Femur (tissue), 1 donor: ENCODE measurements around the gene NME1.
"Not testable (repeated sequence)": the region's sequence is repeated elsewhere in the genome, so short reads cannot be mapped to it uniquely, and the experiment has no call there.

ENCODE experiments used
- DNase-seq: peaks from one replicate; pipeline ENCODE4 v3.0.0-alpha.2; 2017

Gene NME1

DNA sequence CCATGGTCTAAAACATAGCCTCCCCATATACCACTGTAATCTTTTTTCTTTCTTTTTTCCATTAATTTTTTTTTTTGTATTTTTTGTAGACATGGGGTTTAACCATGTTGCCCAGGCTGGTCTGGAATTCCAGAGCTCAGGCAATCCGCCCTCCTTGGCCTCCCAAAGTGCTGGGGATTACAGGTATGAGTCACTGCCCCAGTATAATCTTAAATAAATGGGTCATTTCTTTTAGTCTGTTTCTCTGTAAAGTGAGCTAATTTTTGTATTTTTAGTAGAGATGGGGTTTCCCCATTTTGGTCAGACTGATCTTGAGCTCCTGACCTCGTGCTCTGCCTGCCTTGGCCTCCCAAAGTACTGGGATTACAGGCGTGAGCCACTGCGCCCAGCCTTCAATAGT, 5.7 kb upstream of the NME1 start:
- no peak for DNase-seq

DNA sequence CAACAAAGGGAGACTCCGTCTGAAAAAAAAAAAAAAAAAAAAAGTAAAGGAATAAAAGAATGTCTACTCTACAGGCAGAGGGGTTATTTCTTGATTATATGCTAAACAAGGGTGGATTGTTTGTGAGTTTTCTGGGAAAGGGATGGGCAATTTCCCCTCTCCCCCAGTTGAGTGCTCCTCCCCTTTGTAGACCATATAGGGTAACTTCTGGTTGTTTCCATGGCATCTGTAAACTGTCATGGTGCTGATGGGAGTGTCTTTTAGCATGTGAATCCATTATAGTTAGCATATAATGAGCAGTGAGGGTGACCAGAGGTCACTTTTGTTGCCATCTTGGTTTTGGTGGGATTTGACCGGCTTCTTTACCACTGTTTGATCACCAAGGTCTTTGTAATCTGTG, 4.2 kb upstream of the NME1 start:
- DNase-seq = no peak

DNA sequence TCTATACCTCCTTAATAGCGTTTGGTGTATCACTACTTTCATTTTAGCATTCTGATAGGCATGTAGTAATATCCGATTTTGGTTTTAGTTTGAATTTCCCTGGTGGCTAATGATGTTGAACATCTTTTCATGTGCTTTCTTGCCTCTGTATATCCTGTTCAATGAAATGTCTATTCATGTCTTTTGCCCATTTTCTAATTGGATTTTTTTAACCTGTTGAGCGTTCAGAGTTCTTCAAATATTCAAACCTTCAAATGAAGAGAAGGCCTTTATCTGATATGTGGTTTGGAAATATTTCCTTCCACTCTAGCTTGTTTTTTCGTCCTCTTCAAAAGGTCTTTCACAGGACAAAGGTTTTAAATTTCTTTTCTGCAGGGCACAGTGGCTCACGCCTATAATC, 2.4 kb upstream of the NME1 start:
- no peak for DNase-seq

DNA sequence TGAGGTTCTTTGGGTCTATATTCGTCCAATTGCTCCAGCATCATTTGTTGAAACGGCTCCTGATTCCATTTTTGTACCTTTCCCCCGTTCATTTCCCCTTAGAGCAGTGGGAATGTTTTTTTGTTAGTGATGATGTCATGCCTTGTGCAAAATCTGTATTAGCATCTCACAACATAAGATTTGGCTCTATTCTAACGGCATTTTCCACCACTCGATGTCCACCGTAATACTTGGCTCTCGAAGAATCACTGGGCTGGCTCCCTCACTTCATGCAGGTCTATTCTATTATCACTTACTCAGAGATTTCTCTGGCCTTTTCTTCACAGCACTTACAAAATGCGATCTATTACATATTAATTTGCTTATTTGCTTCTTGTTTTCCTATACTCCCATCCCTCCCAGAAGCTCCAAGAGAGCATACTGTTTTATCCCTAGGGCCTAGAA, 571 bp upstream of the NME1 start:
- DNase-seq = no peak

DNA sequence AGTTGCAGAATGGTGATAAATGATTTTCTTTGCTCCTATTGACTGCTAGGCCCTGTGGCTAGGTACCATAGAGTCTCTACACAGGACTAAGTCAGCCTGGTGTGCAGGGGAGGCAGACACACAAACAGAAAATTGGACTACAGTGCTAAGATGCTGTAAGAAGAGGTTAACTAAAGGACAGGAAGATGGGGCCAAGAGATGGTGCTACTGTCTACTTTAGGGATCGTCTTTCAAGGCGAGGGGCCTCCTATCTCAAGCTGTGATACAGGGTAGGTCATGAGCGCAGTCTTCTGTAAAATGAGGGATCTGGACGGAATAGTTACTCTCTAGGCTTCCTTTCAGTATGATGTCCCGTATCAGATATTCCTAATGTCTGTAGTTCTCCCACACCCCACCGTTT, 817 bp downstream of the NME1 start:
- DNase-seq = peak; percentile 28

DNA sequence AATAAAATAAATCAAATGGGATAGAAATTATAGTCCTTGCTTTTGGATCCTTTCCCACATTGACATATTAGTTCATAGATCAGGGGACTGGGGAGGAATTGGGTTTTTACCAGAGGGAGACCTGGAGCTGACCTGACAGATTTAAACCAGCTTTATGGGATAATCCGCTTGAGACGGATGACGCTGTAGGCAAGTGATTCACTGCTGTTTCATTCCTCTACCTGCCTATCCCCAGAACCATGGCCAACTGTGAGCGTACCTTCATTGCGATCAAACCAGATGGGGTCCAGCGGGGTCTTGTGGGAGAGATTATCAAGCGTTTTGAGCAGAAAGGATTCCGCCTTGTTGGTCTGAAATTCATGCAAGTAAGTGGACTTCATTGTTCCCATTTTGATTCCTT, 2.1 kb downstream of the NME1 start:
- DNase-seq = no peak

DNA sequence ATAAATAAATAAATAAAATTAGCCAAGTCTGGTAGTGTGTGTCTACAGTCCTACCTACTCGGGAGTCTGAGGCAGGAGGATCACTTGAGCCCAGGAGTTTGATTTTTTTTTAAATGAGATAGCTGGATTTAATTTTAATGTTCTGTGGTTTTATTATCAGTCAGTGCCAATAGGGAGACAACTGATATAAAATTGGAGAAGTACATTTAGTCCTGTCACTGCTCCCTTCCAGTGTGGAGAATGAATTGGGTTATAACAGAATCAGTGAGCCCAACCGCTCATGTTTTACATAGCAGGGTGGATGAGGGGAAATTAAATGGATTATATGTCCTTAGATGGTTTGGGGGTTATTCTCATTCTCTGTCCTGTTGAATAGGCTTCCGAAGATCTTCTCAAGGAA, 6.2 kb downstream of the NME1 start:
- DNase-seq = no peak

DNA sequence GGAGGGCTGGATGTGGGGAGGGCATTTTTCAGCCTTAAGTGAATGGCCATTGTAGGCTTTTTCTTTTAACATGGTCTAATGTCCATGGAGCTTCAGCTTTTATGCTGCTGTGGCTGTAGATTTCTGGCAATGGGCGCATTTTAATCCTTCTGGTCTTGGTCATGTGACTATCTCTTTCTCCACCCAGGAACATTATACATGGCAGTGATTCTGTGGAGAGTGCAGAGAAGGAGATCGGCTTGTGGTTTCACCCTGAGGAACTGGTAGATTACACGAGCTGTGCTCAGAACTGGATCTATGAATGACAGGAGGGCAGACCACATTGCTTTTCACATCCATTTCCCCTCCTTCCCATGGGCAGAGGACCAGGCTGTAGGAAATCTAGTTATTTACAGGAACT, 8.2 kb downstream of the NME1 start:
- no peak for DNase-seq

DNA sequence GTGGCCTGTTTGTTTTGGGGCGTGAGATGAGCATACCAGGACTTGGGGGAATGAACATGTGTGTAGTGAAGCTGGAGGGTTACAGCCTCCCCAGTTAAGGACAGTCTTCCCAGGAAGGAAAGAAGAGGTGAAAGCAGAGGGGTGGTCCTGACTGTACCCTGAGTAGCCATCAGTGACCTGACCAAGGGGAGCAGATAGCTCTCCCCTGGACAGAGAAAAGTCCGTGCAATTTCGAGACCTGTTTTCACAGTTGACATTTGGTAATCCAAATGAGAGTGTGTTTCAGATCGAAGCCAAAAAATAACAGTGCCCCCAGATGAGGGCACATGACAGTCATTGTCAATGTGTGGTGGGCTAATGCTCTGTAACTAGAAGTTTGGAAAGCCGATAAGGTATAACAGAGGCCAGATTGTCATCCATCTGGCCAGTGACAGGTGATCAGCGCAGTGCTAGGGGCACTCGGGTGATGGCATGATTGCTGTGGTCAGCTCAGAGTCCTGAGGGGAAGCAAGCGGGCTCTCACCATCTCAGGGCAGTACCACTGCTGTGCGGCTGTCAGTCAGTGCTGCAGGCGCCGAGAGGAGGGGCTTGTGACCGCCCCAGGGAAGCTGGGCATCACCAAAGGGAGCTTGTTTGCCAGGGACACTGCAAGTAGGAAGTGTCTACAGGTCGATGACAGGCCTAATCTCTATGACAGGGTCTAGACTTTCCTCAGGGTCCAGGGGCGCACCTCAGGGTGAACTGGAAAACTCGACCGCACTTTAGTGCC, 11.7 kb downstream of the NME1 start:
- peak; percentile 45 for DNase-seq

DNA sequence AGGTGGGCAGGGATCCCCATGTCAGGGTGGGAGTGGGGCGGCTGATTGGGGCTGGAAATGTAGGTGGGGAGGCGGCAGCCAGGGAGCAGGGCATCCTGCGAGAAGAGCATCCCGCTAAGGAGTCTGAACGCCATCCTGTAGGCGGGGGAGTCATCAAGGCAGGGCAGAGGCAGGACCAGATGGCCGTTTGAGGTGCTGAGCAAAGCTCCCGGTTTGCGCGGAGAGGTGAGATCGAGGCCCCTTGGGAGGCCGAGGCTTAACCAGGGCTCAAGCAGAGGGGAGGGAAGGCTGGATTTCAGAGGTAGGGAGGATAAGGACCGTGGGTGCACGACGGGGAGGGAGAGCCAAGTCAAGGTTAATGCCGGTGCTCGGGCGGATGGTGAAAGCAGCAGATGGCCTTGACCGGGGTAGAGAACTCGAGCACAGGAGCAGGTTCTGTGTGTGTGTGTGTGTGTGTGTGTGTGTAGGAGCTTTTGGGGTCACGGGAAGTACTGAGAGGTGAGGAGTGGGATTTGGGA, 12.4 kb downstream of the NME1 start:
- DNase-seq = no peak

DNA sequence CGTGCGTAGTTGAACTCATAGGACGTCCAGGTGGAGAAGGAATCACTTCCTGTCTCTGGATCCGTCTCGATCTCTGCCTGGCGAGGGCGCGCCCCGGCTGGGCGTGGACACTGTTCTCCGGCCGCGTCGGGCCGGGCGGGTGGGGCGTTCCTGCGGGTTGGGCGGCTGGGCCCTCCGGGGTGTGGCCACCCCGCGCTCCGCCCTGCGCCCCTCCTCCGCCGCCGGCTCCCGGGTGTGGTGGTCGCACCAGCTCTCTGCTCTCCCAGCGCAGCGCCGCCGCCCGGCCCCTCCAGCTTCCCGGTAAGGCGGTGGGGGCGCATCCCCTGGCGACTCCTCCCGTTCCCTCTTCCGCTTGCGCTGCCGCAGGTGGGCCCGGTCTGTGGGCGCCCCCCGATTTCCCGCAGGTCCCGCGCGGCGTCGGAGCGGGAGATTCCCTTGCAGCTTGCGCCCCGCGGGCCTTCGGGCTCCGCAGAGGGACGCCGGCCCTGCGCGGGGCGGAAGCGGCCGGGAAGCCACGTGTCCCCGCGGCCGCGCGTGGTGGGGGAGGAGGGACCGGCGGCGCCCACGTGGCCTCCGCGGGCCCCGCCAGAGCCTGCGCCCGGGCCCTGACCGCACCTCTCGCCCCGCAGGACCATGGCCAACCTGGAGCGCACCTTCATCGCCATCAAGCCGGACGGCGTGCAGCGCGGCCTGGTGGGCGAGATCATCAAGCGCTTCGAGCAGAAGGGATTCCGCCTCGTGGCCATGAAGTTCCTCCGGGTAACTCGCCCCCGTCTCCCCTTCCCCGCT, 13.0 kb downstream of the NME1 start, which contains the start of gene NME2:
Gene NME2 (plus strand): TSS at position 214 of the 789 bp plus-strand sequence. CDS start 420 bp downstream, at position 634.
- peak; percentile 93 for DNase-seq

DNA sequence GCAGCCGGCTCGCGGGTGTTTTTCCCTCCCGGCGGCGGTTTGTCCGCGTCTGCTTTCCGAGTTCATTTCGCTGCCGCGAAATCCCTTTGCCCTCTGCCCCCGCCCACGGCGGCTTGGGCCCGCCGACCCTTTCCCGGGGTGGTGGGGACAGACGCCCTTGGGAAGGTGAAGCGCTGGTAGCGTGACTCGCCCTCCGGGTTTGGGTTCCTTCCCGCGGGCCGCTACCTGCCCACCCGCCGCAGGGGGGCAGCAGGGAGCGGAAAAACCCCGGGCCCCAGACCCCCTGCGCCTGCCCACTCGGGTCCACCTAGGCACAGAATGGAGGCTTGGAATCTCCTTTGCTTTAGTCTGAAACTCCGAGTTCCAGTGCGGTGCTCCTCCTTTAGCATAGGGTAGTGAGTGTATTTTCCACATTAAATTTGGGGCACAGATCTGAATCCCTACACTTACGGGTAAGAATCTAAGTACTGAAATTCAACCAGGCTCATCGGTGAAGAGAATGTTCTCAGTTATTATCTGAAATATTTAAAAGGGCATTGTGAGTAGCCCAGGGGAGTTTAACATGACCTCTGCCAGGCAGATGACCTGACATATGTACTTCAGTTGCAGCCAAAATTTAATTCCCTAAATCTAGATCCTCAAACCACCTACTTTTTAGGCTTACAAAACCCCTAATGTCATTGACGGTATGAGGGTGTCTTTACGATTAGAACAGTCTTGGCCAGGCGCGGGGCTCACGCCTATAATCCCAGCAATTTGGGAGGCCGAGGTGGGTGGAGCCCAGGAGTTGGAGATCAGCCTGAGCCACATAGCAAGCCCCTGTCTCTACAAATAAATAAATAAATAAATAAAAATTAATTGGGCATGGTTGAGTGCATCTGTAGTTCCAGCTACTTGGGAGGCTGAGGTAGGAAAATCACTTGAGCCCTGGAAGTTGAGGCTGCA, 13.9 kb downstream of the NME1 start:
- DNase-seq = peak; percentile 67

DNA sequence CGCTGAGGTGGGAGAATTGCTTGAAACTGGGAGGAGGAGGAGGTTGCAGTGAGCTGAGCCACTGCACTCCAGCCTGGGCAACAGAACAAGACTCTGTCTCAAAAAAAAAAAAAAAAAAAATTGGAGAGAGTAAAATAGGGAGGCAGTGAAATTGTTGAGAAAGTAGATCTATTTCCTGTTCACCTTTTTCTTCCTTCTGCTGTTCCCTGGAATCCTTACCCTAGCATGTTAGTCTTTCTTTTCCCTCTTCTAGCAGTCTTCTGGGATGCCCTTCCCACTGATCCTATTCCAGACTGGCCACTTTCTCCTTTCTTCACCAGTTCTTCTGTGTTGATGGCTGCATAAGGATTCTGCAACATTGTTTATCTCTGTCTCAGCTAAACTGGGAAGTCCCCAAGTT, 16.0 kb downstream of the NME1 start:
- DNase-seq = no peak

DNA sequence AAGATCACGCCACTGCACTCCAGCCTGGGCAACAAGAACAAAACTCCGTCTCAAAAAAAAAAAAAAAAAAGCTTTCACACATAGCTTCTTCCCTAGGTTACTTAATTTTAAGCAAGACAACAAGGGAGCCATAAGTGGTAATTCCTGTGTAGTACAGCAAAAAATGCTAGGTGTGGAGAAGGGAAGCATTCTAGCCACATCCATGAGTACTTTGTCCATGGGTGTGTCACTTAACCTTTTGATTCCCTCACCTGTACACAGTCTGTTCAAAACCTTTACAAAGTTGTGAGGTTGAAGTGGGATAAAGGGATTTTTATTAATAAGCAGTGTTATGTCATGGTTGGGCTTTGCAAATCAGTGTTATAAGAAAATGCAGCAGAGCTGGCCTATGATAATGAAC, 17.4 kb downstream of the NME1 start:
- DNase-seq = no peak

DNA sequence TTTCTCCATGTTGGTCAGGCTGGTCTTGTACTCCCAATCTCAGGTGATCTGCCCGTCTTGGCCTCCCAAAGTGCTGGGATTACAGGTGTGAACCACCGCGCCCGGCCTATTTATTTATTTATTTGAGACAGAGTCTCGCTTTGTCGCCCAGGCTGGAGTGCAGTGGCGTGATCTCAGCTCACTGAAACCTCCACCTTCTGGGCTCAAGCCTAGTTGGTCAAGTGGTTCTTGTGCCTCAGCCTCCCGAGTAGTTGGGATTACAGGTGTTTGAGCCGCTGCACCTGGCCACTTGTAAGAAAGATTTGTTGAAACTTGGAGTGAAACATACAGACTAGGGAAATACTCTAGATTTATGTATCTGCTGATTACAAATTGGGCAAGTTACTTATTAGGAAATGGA, 18.7 kb downstream of the NME1 start:
- not testable (repeated sequence) for DNase-seq

DNA sequence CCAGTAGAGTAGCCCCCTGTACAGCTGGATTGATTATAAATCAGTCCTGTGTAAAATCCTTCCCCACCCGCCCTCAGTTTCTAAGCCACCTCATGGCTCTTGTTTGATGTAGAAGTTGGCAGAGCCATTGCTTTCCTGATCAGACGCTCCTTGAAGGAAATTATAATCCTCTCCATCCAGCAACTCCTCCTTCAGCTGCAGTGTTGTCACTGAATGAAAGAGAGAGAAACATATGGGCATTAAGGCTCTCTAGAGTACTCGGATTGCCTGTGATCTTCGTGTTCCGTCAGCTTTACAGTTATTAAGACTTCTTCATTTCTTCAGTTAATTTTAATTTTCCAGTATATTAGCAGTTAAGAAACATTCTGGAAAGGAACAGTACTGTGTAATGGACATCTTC, 27.1 kb downstream of the NME1 start:
- DNase-seq = no peak

DNA sequence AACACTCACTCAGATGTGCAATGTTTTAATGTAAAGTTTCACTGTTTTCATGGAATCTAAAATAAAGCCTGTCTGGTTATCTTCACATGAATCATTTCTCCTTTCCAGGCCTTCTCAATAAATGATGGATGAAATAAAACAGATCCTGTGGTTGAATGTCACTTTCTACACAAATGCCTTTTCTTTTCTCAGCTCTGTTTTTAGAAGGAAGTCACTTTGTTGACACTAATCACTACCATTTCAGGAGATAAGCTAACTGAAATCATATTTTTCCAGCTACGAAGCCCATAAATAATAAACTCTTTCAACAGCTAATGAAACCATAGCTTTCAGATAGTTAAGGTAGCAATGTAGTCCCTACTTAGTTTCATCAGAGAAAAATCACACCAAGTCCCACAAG, 30.8 kb downstream of the NME1 start:
- DNase-seq = no peak

DNA sequence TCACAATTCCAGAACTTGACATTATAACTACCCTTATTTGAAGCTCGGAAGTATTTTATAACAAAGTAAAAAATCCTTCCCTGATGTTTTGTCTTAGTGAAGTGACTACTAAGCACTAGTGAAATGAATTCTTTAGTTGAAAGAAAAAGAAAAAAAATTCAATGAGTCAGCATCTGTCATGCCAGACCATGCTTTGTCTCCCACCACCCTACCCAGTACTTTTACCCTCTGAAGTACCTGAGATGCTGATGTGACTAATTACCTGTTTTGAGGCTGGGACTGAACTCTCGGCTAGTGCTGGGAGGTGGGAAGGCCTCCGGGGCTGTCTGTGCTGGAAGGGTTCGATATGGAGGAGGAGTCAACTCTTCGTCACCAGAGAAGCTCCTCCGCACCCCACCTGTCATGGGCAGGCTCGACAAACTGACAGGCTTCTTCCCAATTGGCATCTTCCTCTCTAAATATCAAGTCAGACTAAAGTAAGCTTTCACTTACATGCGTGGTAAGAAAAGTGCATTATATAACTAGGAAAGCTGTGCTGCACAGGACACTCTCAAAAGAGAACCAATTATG, 32.5 kb downstream of the NME1 start:
- DNase-seq = no peak

DNA sequence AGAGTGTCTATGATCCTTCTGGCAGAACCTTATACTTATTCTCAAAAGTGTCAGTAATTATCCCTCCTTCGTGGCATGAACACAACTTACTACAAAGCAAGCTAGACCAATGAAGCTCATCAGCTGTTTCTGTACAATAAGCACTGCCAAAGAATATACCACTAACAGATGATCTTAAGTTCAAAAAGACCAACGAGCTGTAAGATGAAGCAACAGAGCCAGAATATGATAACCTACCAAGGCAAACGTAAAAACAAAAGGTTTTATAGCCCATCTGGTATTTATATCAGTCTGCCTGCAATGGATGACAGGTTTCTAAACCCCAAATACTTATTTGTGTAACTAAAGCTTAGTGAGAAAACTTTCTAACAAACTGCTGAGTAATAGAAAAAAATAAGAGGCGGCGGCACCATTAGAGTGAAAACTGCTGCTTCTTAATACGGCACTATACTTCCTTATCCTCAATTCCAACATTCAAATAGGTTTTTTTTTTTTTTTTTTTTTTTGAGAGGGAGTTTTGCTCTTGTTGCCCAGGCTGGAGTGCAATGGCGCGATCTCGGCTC, 35.0 kb downstream of the NME1 start:
- DNase-seq = no peak

DNA sequence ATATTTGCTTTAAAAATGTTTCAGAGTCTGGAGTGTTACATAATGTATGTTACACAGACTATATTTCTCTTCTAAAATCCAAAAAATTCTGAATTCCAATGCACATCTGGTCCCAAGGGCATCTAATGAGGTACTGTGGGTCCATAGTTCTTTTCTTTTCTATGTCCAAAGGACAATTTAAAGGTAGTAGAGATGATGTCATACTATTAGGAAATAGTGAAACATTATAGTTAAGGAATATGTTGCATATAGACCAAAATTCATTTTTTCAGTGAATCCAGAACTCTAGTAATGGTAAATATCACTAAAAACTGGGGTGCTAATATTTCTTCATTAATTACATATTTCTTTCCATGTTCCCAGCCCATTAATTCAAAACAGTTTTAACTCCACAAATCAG, 35.8 kb downstream of the NME1 start:
- no peak for DNase-seq

DNA sequence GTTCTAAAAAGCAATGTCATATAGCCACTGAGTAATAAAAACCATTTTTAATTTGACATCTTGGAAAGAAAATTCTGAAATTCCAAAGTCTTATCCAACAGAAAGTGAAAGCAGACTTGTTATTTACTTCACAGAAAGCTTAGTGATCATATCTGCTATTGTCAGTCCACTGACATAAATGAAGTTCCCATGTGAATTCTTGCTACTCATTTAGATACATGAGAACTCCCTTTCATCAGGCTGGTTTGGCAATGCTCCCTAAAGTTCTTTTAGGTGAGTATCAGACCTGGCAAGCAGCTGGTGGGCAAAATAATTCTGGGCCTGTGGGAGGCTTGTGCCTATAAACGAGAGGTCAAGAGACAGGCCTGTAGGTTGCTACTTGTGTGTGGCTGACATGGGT, 36.3 kb downstream of the NME1 start:
- no peak for DNase-seq

DNA sequence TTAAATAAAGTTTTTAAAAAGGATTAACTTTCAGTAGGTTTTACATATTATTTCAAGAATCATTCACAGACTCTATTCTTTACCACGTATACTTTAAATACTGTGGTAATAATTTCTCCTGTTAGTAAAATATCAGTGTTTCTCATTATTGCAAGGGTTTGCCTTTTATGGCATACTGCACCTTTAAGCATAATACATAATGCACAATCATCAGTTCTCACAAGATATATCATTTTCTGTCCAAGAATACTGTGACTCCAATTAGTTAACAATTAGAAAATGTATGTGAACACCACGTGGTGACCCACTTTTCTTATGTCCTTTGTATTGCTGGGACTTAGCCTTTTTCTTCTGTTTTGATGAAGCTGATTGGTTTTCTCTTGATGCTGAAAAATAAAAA, 38.5 kb downstream of the NME1 start:
- no peak for DNase-seq
